ENCODE measurements around the gene MTARC2. TPM values are rescaled to one million over a fixed set of nuclear protein-coding genes. Genes with fewer than 3 reads are reported as not detected.

The MTARC2 gene
- total and polyA plus RNA-seq, 2 of the 13 experiments (the other 11 are each of a cell fraction or from before 2014, with no cell fraction given): 8.5 to 10.1 TPM

DNA sequence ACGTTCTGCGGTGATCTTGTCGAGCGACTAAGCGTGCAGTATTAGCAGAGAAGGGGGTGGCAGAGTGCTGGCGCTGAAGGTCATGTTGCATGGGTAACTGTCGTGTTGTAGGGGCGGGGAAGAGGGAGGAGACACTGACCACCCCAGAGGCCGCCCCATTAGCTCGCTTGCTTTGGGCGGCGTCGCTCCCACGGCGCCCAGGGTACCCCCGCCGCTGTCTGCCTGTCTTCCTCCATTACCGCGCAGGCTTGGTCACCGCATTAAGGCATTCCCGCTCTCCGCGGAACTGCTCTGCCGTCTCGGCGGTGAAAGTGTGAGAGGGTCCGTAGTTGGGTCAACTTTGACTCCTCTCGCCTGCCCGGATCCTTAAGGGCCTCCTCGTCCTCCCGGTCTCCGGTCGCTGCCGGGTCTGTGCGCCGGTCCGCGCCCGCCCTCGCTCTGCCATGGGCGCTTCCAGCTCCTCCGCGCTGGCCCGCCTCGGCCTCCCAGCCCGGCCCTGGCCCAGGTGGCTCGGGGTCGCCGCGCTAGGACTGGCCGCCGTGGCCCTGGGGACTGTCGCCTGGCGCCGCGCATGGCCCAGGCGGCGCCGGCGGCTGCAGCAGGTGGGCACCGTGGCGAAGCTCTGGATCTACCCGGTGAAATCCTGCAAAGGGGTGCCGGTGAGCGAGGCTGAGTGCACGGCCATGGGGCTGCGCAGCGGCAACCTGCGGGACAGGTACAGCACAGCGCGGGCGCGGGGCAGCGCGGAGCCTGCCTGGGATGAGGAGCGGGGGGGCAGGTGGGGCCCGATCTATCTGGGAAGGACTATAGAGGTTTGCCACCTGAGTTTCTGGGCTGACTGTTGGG lies at the start of gene MTARC2 (continued):
- TF ChIP-seq REL (CRISPR knock-in tag; conservative IDR thresholded peaks at IDR 0.05) (0 out of 2 replicates have a peak, but pooled peaks have one; percentile 34), TGIF2 (CRISPR knock-in tag; IDR thresholded peaks at IDR 0.05) (peak; percentile 36; the same call in 1 of the 2 replicates), IRF2 (CRISPR knock-in tag; IDR thresholded peaks at IDR 0.05) (no peak; the same call in 1 of the 2 replicates), GZF1 (CRISPR knock-in tag; IDR thresholded peaks at IDR 0.05) (no peak), SATB2 (CRISPR knock-in tag; IDR thresholded peaks at IDR 0.05) (0 out of 2 replicates have a peak, but pooled peaks have one; percentile 65), NFE2L2 (IDR thresholded peaks at IDR 0.05; ENCODE audit: low read length) (no peak), NFYC (CRISPR knock-in tag; IDR thresholded peaks at IDR 0.05) (no peak), FOXK1 (CRISPR knock-in tag; IDR thresholded peaks at IDR 0.05; ENCODE audit: borderline replicate concordance, low read depth) (no peak), ZNF777 (CRISPR knock-in tag; IDR thresholded peaks at IDR 0.05) (0 out of 2 replicates have a peak, but pooled peaks have one; percentile 32), ZNF451 (CRISPR knock-in tag; IDR thresholded peaks at IDR 0.05) (peak; percentile 96), KAT7 (CRISPR knock-in tag; IDR thresholded peaks at IDR 0.05; ENCODE audit: borderline replicate concordance) (no peak), ZKSCAN5 (CRISPR knock-in tag; IDR thresholded peaks at IDR 0.05) (0 out of 2 replicates have a peak, but pooled peaks have one; percentile 15), ZNF768 (CRISPR knock-in tag; IDR thresholded peaks at IDR 0.05) (peak; percentile 61), ZMYM4 (CRISPR knock-in tag; IDR thresholded peaks at IDR 0.05) (peak; percentile 37; the same call in 1 of the 2 replicates), MAZ (IDR thresholded peaks at IDR 0.05; ENCODE audit: borderline replicate concordance, low read depth, low read length) (no peak), MAZ (CRISPR knock-in tag; IDR thresholded peaks at IDR 0.05; ENCODE audit: low read depth) (peak; percentile 87), HDAC2 (CRISPR knock-in tag; IDR thresholded peaks at IDR 0.05) (peak; percentile 63; the same call in 1 of the 2 replicates), ZNF883 (CRISPR knock-in tag; IDR thresholded peaks at IDR 0.05; ENCODE audit: not compliant biosample characterization) (peak; percentile 2), MED1 (CRISPR knock-in tag; IDR thresholded peaks at IDR 0.05) (peak; percentile 51; the same call in 1 of the 2 replicates), ZNF224 (CRISPR knock-in tag; IDR thresholded peaks at IDR 0.05) (no peak), HMG20B (CRISPR knock-in tag; conservative IDR thresholded peaks at IDR 0.05) (no peak), HIVEP1 (CRISPR knock-in tag; IDR thresholded peaks at IDR 0.05) (no peak)
- TF ChIP-seq, protein P1, sequence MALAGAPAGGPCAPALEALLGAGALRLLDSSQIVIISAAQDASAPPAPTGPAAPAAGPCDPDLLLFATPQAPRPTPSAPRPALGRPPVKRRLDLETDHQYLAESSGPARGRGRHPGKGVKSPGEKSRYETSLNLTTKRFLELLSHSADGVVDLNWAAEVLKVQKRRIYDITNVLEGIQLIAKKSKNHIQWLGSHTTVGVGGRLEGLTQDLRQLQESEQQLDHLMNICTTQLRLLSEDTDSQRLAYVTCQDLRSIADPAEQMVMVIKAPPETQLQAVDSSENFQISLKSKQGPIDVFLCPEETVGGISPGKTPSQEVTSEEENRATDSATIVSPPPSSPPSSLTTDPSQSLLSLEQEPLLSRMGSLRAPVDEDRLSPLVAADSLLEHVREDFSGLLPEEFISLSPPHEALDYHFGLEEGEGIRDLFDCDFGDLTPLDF (CRISPR knock-in tag; IDR thresholded peaks at IDR 0.05): peak; percentile 63; the same call in 1 of the 2 replicates
- TF ChIP-seq, protein P2, sequence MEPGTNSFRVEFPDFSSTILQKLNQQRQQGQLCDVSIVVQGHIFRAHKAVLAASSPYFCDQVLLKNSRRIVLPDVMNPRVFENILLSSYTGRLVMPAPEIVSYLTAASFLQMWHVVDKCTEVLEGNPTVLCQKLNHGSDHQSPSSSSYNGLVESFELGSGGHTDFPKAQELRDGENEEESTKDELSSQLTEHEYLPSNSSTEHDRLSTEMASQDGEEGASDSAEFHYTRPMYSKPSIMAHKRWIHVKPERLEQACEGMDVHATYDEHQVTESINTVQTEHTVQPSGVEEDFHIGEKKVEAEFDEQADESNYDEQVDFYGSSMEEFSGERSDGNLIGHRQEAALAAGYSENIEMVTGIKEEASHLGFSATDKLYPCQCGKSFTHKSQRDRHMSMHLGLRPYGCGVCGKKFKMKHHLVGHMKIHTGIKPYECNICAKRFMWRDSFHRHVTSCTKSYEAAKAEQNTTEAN (CRISPR knock-in tag; conservative IDR thresholded peaks at IDR 0.05): no peak
- TF ChIP-seq, protein P3, sequence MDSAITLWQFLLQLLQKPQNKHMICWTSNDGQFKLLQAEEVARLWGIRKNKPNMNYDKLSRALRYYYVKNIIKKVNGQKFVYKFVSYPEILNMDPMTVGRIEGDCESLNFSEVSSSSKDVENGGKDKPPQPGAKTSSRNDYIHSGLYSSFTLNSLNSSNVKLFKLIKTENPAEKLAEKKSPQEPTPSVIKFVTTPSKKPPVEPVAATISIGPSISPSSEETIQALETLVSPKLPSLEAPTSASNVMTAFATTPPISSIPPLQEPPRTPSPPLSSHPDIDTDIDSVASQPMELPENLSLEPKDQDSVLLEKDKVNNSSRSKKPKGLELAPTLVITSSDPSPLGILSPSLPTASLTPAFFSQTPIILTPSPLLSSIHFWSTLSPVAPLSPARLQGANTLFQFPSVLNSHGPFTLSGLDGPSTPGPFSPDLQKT (CRISPR knock-in tag; IDR thresholded peaks at IDR 0.05; ENCODE audit: borderline replicate concordance): no peak
- TF ChIP-seq, protein P4, sequence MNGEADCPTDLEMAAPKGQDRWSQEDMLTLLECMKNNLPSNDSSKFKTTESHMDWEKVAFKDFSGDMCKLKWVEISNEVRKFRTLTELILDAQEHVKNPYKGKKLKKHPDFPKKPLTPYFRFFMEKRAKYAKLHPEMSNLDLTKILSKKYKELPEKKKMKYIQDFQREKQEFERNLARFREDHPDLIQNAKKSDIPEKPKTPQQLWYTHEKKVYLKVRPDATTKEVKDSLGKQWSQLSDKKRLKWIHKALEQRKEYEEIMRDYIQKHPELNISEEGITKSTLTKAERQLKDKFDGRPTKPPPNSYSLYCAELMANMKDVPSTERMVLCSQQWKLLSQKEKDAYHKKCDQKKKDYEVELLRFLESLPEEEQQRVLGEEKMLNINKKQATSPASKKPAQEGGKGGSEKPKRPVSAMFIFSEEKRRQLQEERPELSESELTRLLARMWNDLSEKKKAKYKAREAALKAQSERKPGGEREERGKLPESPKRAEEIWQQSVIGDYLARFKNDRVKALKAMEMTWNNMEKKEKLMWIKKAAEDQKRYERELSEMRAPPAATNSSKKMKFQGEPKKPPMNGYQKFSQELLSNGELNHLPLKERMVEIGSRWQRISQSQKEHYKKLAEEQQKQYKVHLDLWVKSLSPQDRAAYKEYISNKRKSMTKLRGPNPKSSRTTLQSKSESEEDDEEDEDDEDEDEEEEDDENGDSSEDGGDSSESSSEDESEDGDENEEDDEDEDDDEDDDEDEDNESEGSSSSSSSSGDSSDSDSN (CRISPR knock-in tag; IDR thresholded peaks at IDR 0.05): peak; percentile 96

All from HepG2 (cell line).